K562 (cell line): Measurements from ENCODE around the gene ROR2. TPM values are rescaled to one million over a fixed set of nuclear protein-coding genes. Genes with fewer than 3 reads are reported as not detected.

Experiments
- ARID4B ChIP-seq: sonication (generic); formaldehyde crosslinking; IDR thresholded peaks from 2 replicates; pipeline ENCODE4 v1.8.0; 2022; ENCODE audit warnings: mild to moderate bottlenecking, missing genetic modification reagents
- CBFB ChIP-seq: sonication (generic); formaldehyde crosslinking; IDR thresholded peaks from 2 replicates; pipeline ENCODE4 v1.4.0; 2020; ENCODE audit warnings: mild to moderate bottlenecking, missing genetic modification reagents
- CHD1 ChIP-seq: fragments of 200-600 bp; sonication (generic); IDR thresholded peaks from one replicate; pipeline ENCODE4 v1.6.1; 2012; ENCODE audit warnings: mild to moderate bottlenecking, moderate library complexity, low read length, inconsistent platforms
- GMEB1 ChIP-seq: fragments of 250-450 bp; sonication (Bioruptor Pico); IDR thresholded peaks from 2 replicates; pipeline ENCODE4 v1.4.0; 2020; ENCODE audit warnings: mild to moderate bottlenecking
- HEY1 ChIP-seq: fragments of 250-450 bp; sonication (Bioruptor Pico); IDR thresholded peaks from 2 replicates; pipeline ENCODE4 v1.5.0; 2020; ENCODE audit warnings: mild to moderate bottlenecking, moderate library complexity, borderline replicate concordance
- ILK ChIP-seq: fragments of 450-650 bp; IDR thresholded peaks from 2 replicates; pipeline ENCODE4 v1.6.1; 2016; ENCODE audit warnings: missing genetic modification characterization, low read depth, mild to moderate bottlenecking, missing compliant biosample characterization, moderate library complexity, borderline replicate concordance
- MTA1 ChIP-seq: fragments of 450-650 bp; IDR thresholded peaks from 2 replicates; pipeline ENCODE4 v1.6.1; 2017; ENCODE audit warnings: borderline replicate concordance
- PHTF2 ChIP-seq: fragments of 250-450 bp; sonication (Bioruptor Pico); IDR thresholded peaks from 2 replicates; pipeline ENCODE4 v1.5.0; 2021; ENCODE audit warnings: mild to moderate bottlenecking
- POLR2AphosphoS2 ChIP-seq: IDR thresholded peaks from 2 replicates; pipeline ENCODE4 v1.6.1; 2012; ENCODE audit warnings: low read length, improper control_type of control experiment
- SP2 ChIP-seq: IDR thresholded peaks from 2 replicates; pipeline ENCODE4 v1.6.1; 2011; ENCODE audit warnings: mild to moderate bottlenecking, low read depth, low read length, moderate library complexity; ENCODE audit not compliant: poor library complexity, severe bottlenecking; ENCODE audit errors: extremely low read depth
- ZBTB7A ChIP-seq: IDR thresholded peaks from 2 replicates; pipeline ENCODE4 v1.6.1; 2011; ENCODE audit warnings: low read depth, mild to moderate bottlenecking, low read length, moderate library complexity, borderline replicate concordance; ENCODE audit not compliant: control insufficient read depth
- ZBTB8A ChIP-seq: fragments of 450-650 bp; IDR thresholded peaks from 2 replicates; pipeline ENCODE4 v1.6.1; 2018; ENCODE audit warnings: mild to moderate bottlenecking, moderate library complexity; ENCODE audit not compliant: partially characterized antibody
- ZEB2 ChIP-seq: fragments of 450-650 bp; IDR thresholded peaks from 2 replicates; pipeline ENCODE4 v1.6.1; 2016
- ZKSCAN1 ChIP-seq: fragments of 150-350 bp; IDR thresholded peaks from 2 replicates; pipeline ENCODE4 v1.6.1; 2016; ENCODE audit warnings: low read depth, low read length
- ZNF133 ChIP-seq: fragments of 250-450 bp; sonication (Bioruptor Pico); IDR thresholded peaks from 2 replicates; pipeline ENCODE4 v1.4.0; 2020; ENCODE audit warnings: mild to moderate bottlenecking
- ZNF3 ChIP-seq: fragments of 250-450 bp; sonication (Bioruptor Pico); IDR thresholded peaks from 2 replicates; pipeline ENCODE4 v1.5.0; 2021; ENCODE audit warnings: mild to moderate bottlenecking, moderate library complexity
- ZNF695 ChIP-seq: fragments of 450-650 bp; formaldehyde crosslinking; IDR thresholded peaks from 2 replicates; pipeline ENCODE4 v1.4.0; 2020; ENCODE audit warnings: mild to moderate bottlenecking, moderate library complexity
- polyA plus RNA-seq, 8 experiments: library from polyadenylated mRNA; depleted of rRNA in 4 of 8; stranded (reverse) in 5 of 8; unstranded in 3 of 8; fragments of >200 nt; fragmentation: Nextera tagmentation in 2 of 8; fragmentation: Illumina TruSeq in 1 of 8; extraction: Ambion mirVana in 2 of 8; extraction: Trizol in 1 of 8; gene quantifications; 2 replicates each; pipeline versions ENCODE4 v1.2.1 to v1.2.3, GENCODE V29; 2011 to 2014; ENCODE audit warnings: inconsistent platforms in 1 of 8, missing spikeins in 1 of 8
- total RNA-seq, 7 experiments: library from RNA; depleted of rRNA in 6 of 7; stranded (reverse); fragments of >200 nt in 6 of 7; fragmentation: Illumina TruSeq in 2 of 7; extraction: Trizol in 2 of 7; gene quantifications; 2 replicates each; pipeline versions ENCODE4 v1.2.1 to v1.2.3, GENCODE V29; 2011 to 2021; ENCODE audit warnings: low replicate concordance in 1 of 7
- TF ChIP-seq, protein P1 (sequence below): sonication (generic); formaldehyde crosslinking; IDR thresholded peaks from 2 replicates; pipeline ENCODE4 v1.8.1; 2023; ENCODE audit warnings: mild to moderate bottlenecking, missing genetic modification reagents
- TF ChIP-seq, protein P2 (sequence below): fragments of 450-650 bp; IDR thresholded peaks from 2 replicates; pipeline ENCODE4 v1.6.1; 2017; ENCODE audit warnings: mild to moderate bottlenecking, moderate library complexity

Gene ROR2
- total and polyA plus RNA-seq, 9 of the 15 experiments (the other 6 are each of a cell fraction or from before 2014, with no cell fraction given) = 5.6 to 33.8 (median 15.3) TPM

- TF ChIP-seq ZBTB7A (peak; percentile 27; the same call in 1 of the 2 replicates), ILK (tag) (no peak), POLR2AphosphoS2 (no peak), ZNF133 (CRISPR knock-in tag) (no peak), CBFB (CRISPR knock-in tag) (no peak), SP2 (no peak), CHD1 (no peak), HEY1 (CRISPR knock-in tag) (no peak), GMEB1 (CRISPR knock-in tag) (no peak), ZKSCAN1 (peak; percentile 31; the same call in 1 of the 2 replicates), ZNF3 (no peak), ZEB2 (peak; percentile 40; the same call in 1 of the 2 replicates), ARID4B (no peak), PHTF2 (CRISPR knock-in tag) (no peak), ZBTB8A (no peak), ZNF695 (no peak), MTA1 (no peak)
- TF ChIP-seq, protein P1, sequence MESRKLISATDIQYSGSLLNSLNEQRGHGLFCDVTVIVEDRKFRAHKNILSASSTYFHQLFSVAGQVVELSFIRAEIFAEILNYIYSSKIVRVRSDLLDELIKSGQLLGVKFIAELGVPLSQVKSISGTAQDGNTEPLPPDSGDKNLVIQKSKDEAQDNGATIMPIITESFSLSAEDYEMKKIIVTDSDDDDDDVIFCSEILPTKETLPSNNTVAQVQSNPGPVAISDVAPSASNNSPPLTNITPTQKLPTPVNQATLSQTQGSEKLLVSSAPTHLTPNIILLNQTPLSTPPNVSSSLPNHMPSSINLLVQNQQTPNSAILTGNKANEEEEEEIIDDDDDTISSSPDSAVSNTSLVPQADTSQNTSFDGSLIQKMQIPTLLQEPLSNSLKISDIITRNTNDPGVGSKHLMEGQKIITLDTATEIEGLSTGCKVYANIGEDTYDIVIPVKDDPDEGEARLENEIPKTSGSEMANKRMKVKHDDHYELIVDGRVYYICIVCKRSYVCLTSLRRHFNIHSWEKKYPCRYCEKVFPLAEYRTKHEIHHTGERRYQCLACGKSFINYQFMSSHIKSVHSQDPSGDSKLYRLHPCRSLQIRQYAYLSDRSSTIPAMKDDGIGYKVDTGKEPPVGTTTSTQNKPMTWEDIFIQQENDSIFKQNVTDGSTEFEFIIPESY = no peak
- TF ChIP-seq, protein P2, sequence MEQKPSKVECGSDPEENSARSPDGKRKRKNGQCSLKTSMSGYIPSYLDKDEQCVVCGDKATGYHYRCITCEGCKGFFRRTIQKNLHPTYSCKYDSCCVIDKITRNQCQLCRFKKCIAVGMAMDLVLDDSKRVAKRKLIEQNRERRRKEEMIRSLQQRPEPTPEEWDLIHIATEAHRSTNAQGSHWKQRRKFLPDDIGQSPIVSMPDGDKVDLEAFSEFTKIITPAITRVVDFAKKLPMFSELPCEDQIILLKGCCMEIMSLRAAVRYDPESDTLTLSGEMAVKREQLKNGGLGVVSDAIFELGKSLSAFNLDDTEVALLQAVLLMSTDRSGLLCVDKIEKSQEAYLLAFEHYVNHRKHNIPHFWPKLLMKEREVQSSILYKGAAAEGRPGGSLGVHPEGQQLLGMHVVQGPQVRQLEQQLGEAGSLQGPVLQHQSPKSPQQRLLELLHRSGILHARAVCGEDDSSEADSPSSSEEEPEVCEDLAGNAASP = no peak
Measured at GRCh38 chr9:91786132-91786896, 163.7 kb downstream of the ROR2 start (continued).
